Stomach (tissue), 9 donors: ENCODE data around the gene PTGER1. TPM values are rescaled to one million over a fixed set of nuclear protein-coding genes. Genes with fewer than 3 reads are reported as not detected.

Experiments
- DNase-seq, 2 donors: peaks; one replicate each; pipeline versions ENCODE4 v3.0.0 to v3.0.0-alpha.2; 2013 to 2019
- H3K27ac ChIP-seq, 5 donors: fragments of 200-600 bp in 4 of 5; sonication (generic) in 4 of 5; one replicate each; pipeline ENCODE4 v1.5.1; 2013 to 2019; ENCODE audit warnings: mild to moderate bottlenecking in 1 of 5, moderate library complexity in 1 of 5
- H3K27me3 ChIP-seq, 3 donors: fragments of 200-600 bp; sonication (generic); one replicate each; pipeline ENCODE4 v1.5.1; 2017 to 2019; ENCODE audit warnings: mixed run types in 1 of 3
- H3K36me3 ChIP-seq, 4 donors: fragments of 200-600 bp; sonication (generic); 1 replicate in 3 of 4; 2 replicates in 1 of 4; pipeline ENCODE4 v1.5.1; 2016 to 2019
- H3K4me1 ChIP-seq, 4 donors: fragments of 200-600 bp; sonication (generic); one replicate each; pipeline ENCODE4 v1.5.1; 2016 to 2019
- H3K4me3 ChIP-seq, 4 donors: fragments of 200-600 bp; sonication (generic) in 3 of 4; one replicate each; pipeline ENCODE4 v1.5.1; 2016 to 2019; ENCODE audit warnings: mild to moderate bottlenecking in 1 of 4
- H3K9me3 ChIP-seq, 4 donors: fragments of 200-600 bp; sonication (generic); one replicate each; pipeline ENCODE4 v1.5.1; 2016 to 2019
- CTCF ChIP-seq, 7 experiments: fragments of 450-650 bp in 4 of 7; fragments of 200-600 bp in 3 of 7; sonication (generic) in 3 of 7; IDR thresholded peaks; one replicate each; pipeline ENCODE4 v1.5.1; 2016 to 2019; ENCODE audit warnings: antibody characterized with exemption in 7 of 7, control low read depth in 2 of 7, mild to moderate bottlenecking in 1 of 7
- EP300 ChIP-seq: sonication (generic); formaldehyde crosslinking; IDR thresholded peaks from one replicate; pipeline ENCODE4 v1.6.1; 2017; ENCODE audit warnings: antibody characterized with exemption
- POLR2A ChIP-seq, 4 donors: fragments of 450-650 bp; IDR thresholded peaks; one replicate each; pipeline ENCODE4 v1.6.1; 2016; ENCODE audit warnings: antibody characterized with exemption in 4 of 4, control low read depth in 2 of 4, mild to moderate bottlenecking in 1 of 4, moderate library complexity in 1 of 4
- POLR2AphosphoS5 ChIP-seq, 3 donors: sonication (generic); formaldehyde crosslinking; IDR thresholded peaks; one replicate each; pipeline ENCODE4 v1.6.1; 2016; ENCODE audit warnings: antibody characterized with exemption in 3 of 3
- WGBS, 5 donors: extraction: QIAGEN DNeasy Blood & Tissue Kit in 3 of 5; methylation state at CpG; one replicate each; pipeline versions ENCODE4 v1.1.5 to v1.1.7; 2013 to 2018; 5-methylcytosine and 5-hydroxymethylcytosine counted together
- intact Hi-C: fragments of 100-400 bp; cut with DNase I; formaldehyde crosslinking; loops from one replicate; pipeline ENCODE4 v1.15.1; 2023; ENCODE audit warnings: low total_unique reads
- polyA plus RNA-seq, 3 donors: library from polyadenylated mRNA; stranded (reverse); fragments of 200-250 nt; gene quantifications; one replicate each; pipeline ENCODE4 v1.2.3, GENCODE V29; 2013
- total RNA-seq, 5 donors: library from RNA; depleted of rRNA; stranded (reverse); fragments of >200 nt; gene quantifications; one replicate each; pipeline versions ENCODE4 v1.1.0 to v1.2.3, GENCODE V29; 2014 to 2016
- donor health status: healthy with polysubstance abuse.
- donor health status: Bipolar disorder and iron deficiency.
- donor health status: healthy.

PTGER1 gene
- total and polyA plus RNA-seq, 8 donors, result 1.2 to 3.4 (median 2.4) TPM; not detected in 4

- H3K9me3 ChIP-seq, result no peaks in the 10 kb centered on the region
- intact Hi-C loops, result no loop called here
- DNase-seq, result peak in 1 of 2 donors; percentile 39
- no peaks in the 10 kb centered on the region for H3K27me3 ChIP-seq
- peak overlapping the region; percentile 32 to 100 (median 99) for H3K27ac ChIP-seq
- peaks cover 22 to 40% (median 34%) of the 10 kb centered on the region in 4 donors for H3K36me3 ChIP-seq
- TF ChIP-seq CTCF (IDR thresholded peaks at IDR 0.05) (no peak), EP300 (no peak), POLR2A (IDR thresholded peaks at IDR 0.05) (no peak), POLR2AphosphoS5 (IDR thresholded peaks at IDR 0.05) (no peak)
- H3K4me1 ChIP-seq, result peaks cover 47 to 80% (median 52%) of the 10 kb centered on the region in 4 donors
- peak overlapping the region; percentile 85 to 89 (median 89) for H3K4me3 ChIP-seq
- WGBS, 5 donors, result 25 to 40% (median 34%) methylated on average over 15 of the region's 15 CpGs
Measured at GRCh38 chr19:14516048-14516534, 40.9 kb upstream of the PTGER1 start.

- H3K27ac ChIP-seq, result peak overlapping the region; percentile 32 to 100 (median 99)
- no peak for DNase-seq
- H3K36me3 ChIP-seq, result peaks cover 22 to 40% (median 34%) of the 10 kb centered on the region in 4 donors
- H3K4me3 ChIP-seq, result peak overlapping the region; percentile 85 to 89 (median 89)
- intact Hi-C loops, result no loop called here
- H3K27me3 ChIP-seq, result no peaks in the 10 kb centered on the region
- 38 to 71% (median 48%) methylated on average over 8 of the region's 8 CpGs for WGBS, 5 donors
- TF ChIP-seq POLR2A (IDR thresholded peaks at IDR 0.05) (no peak), POLR2AphosphoS5 (IDR thresholded peaks at IDR 0.05) (no peak), CTCF (IDR thresholded peaks at IDR 0.05) (no peak), EP300 (no peak)
- H3K4me1 ChIP-seq, result peaks cover 49 to 82% (median 52%) of the 10 kb centered on the region in 4 donors
- no peaks in the 10 kb centered on the region for H3K9me3 ChIP-seq
Measured at GRCh38 chr19:14515501-14516047, 40.4 kb upstream of the PTGER1 start.

- H3K4me1 ChIP-seq, result peaks cover 45 to 81% (median 49%) of the 10 kb centered on the region in 4 donors
- peaks cover 22 to 40% (median 34%) of the 10 kb centered on the region in 4 donors for H3K36me3 ChIP-seq
- WGBS, 5 donors, result 60 to 73% (median 62%) methylated on average over 8 of the region's 8 CpGs
- no peak for TF ChIP-seq POLR2AphosphoS5 (IDR thresholded peaks at IDR 0.05)
- no peak for TF ChIP-seq POLR2A (IDR thresholded peaks at IDR 0.05)
- no peak for TF ChIP-seq EP300
- no peak for TF ChIP-seq CTCF (IDR thresholded peaks at IDR 0.05)
- no peaks in the 10 kb centered on the region for H3K9me3 ChIP-seq
- DNase-seq, result no peak
- H3K27me3 ChIP-seq, result no peaks in the 10 kb centered on the region
- peak overlapping the region; percentile 19 to 100 (median 99) for H3K27ac ChIP-seq
- peak overlapping the region in 1 of 4 donors; percentile 89 for H3K4me3 ChIP-seq
- intact Hi-C loops, result no loop called here
Measured at GRCh38 chr19:14514215-14514863, 39.2 kb upstream of the PTGER1 start.

GRCh38 chr19:14512406-14512961, 37.3 kb upstream of the PTGER1 start:
- TF ChIP-seq CTCF (IDR thresholded peaks at IDR 0.05), result no peak
- WGBS, 5 donors, result 89 to 95% (median 92%) methylated on average over 14 of the region's 14 CpGs
- peaks cover 37 to 83% (median 42%) of the 10 kb centered on the region in 4 donors for H3K4me1 ChIP-seq
- H3K27me3 ChIP-seq, result no peaks in the 10 kb centered on the region
- no peak for DNase-seq
- H3K36me3 ChIP-seq, result peaks cover 22 to 40% (median 34%) of the 10 kb centered on the region in 4 donors
- H3K4me3 ChIP-seq, result no peak overlapping the region
- peak overlapping the region; percentile 19 to 100 (median 99) for H3K27ac ChIP-seq
- intact Hi-C loops, result no loop called here
- H3K9me3 ChIP-seq, result no peaks in the 10 kb centered on the region
